Keratinocyte (primary cell): ENCODE results near the gene ANKRD60. TPM values are rescaled to one million over a fixed set of nuclear protein-coding genes. Genes with fewer than 3 reads are reported as not detected.

ENCODE experiments used
- DNase-seq: peaks from one replicate; pipeline ENCODE4 v3.0.0-alpha.2; 2011; ENCODE audit warnings: low read depth, missing footprints, low spot score
- FAIRE-seq: peaks from 2 replicates; lab custom pipeline; 2011; peaks lifted over from hg19 to GRCh38; lab: Jason Lieb, UNC
- H2AFZ ChIP-seq: 2 replicates; pipeline ENCODE4 v1.6.0; 2012; ENCODE audit warnings: low read length, control low read depth, inconsistent platforms; ENCODE audit not compliant: control insufficient read depth
- H3K27ac ChIP-seq: 2 replicates; pipeline ENCODE4 v1.5.1; 2011; ENCODE audit warnings: low read length; ENCODE audit not compliant: control insufficient read depth, insufficient read depth
- H3K27me3 ChIP-seq: 3 replicates; pipeline ENCODE4 v1.6.0; 2011; ENCODE audit warnings: low read length; ENCODE audit not compliant: control insufficient read depth, insufficient read depth; ENCODE audit errors: extremely low read depth
- H3K36me3 ChIP-seq, 2 experiments: 2 replicates in 1 of 2; 3 replicates in 1 of 2; pipeline ENCODE4 v1.5.1; 2011; ENCODE audit warnings: low read length in 2 of 2, mild to moderate bottlenecking in 1 of 2; ENCODE audit not compliant: control insufficient read depth in 2 of 2, insufficient read depth in 2 of 2; ENCODE audit errors: extremely low read depth in 1 of 2
- H3K4me1 ChIP-seq: 3 replicates; pipeline ENCODE4 v1.5.1; 2011; ENCODE audit warnings: low read length; ENCODE audit not compliant: control insufficient read depth, insufficient read depth; ENCODE audit errors: extremely low read depth
- H3K4me2 ChIP-seq: 3 replicates; pipeline ENCODE4 v1.6.0; 2011; ENCODE audit warnings: low read depth, low read length; ENCODE audit not compliant: control insufficient read depth, insufficient read depth; ENCODE audit errors: extremely low read depth
- H3K4me3 ChIP-seq, 3 experiments: fragments of 200-600 bp in 1 of 3; sonication (generic) in 1 of 3; 2 replicates in 2 of 3; 3 replicates in 1 of 3; pipeline ENCODE4 v1.5.1; 2011 to 2016; ENCODE audit warnings: low read length in 3 of 3, mild to moderate bottlenecking in 3 of 3, control low read depth in 2 of 3, inconsistent platforms in 1 of 3, low read depth in 1 of 3, mixed read lengths in 1 of 3, mixed run types in 1 of 3, moderate library complexity in 1 of 3; ENCODE audit not compliant: control insufficient read depth in 2 of 3, insufficient read depth in 2 of 3; ENCODE audit errors: extremely low read depth in 1 of 3
- H3K79me2 ChIP-seq: 2 replicates; pipeline ENCODE4 v1.6.0; 2012; ENCODE audit warnings: low read length; ENCODE audit not compliant: control insufficient read depth, insufficient read depth
- H3K9ac ChIP-seq: 3 replicates; pipeline ENCODE4 v1.6.0; 2011; ENCODE audit warnings: low read length; ENCODE audit not compliant: control insufficient read depth, insufficient read depth; ENCODE audit errors: extremely low read depth
- H3K9me1 ChIP-seq: 3 replicates; pipeline ENCODE4 v1.6.0; 2011; ENCODE audit warnings: low read length; ENCODE audit not compliant: control insufficient read depth, insufficient read depth; ENCODE audit errors: extremely low read depth
- H3K9me3 ChIP-seq: 2 replicates; pipeline ENCODE4 v1.5.1; 2012; ENCODE audit warnings: low read depth, low read length; ENCODE audit not compliant: control insufficient read depth
- H4K20me1 ChIP-seq: 3 replicates; pipeline ENCODE4 v1.6.0; 2011; ENCODE audit warnings: low read length; ENCODE audit not compliant: control insufficient read depth, insufficient read depth; ENCODE audit errors: extremely low read depth
- EZH2 ChIP-seq: IDR thresholded peaks from one replicate; pipeline ENCODE4 v1.6.1; 2012; ENCODE audit warnings: inconsistent platforms, mild to moderate bottlenecking, low read length, moderate library complexity
- dilution Hi-C: fragments of 300-500 bp; cut with MboI; formaldehyde crosslinking; loops from one replicate; pipeline ENCODE4 v1.7.0; 2020; ENCODE audit warnings: low sequenced_read_pairs; ENCODE audit not compliant: extremely low pct_ligation_motif_present
- polyA plus RNA-seq, 5 experiments: library from polyadenylated mRNA; depleted of rRNA in 3 of 5; stranded (reverse) in 3 of 5; stranded (forward) in 1 of 5; unstranded in 1 of 5; fragments of >200 nt; gene quantifications; 1 replicate in 1 of 5; 2 replicates in 3 of 5; 3 replicates in 1 of 5; pipeline versions ENCODE4 v1.2.1 to v1.2.3, GENCODE V29; 2011 to 2012; ENCODE audit warnings: missing spikeins in 2 of 5, low read depth in 1 of 5, low replicate concordance in 1 of 5
- TF ChIP-seq, protein P1 (sequence below), 3 experiments: IDR thresholded peaks in 1 of 3; conservative IDR thresholded peaks in 1 of 3; optimal IDR thresholded peaks in 1 of 3; 2 replicates in 2 of 3; 3 replicates in 1 of 3; pipeline versions ENCODE3 to v1.5.1; 2011; ENCODE audit warnings: low read length in 3 of 3, mild to moderate bottlenecking in 3 of 3, moderate library complexity in 2 of 3, control low read depth in 1 of 3, inconsistent platforms in 1 of 3; ENCODE audit not compliant: insufficient read depth in 2 of 3; ENCODE audit errors: extremely low read depth in 1 of 3

ANKRD60 gene
- polyA plus RNA-seq, 1 donor (not counting 4 experiments of a cell fraction or from before 2014, with no cell fraction given) = not detected

DNA sequence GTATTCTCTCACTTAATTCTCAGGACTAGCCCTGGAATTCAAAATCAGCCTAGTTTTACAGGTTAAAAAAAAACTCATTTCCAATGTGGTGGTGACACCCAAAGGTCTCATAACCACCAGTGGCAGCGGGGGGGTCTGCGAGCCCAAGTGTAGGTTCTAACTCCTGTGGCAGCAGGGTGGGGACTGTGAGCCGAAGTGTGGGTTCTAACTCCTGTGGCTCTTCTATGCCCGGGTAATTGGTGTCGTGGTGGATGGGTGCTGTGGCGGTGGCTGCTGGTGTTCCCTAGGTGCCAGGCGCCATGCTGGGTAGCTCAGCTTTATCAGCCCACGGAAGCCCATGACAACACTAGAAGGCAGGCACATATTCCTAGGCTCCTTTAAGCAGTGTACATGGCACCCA, 4.9 kb upstream of the ANKRD60 start:
- no peak for TF ChIP-seq EZH2
- TF ChIP-seq, protein P1, sequence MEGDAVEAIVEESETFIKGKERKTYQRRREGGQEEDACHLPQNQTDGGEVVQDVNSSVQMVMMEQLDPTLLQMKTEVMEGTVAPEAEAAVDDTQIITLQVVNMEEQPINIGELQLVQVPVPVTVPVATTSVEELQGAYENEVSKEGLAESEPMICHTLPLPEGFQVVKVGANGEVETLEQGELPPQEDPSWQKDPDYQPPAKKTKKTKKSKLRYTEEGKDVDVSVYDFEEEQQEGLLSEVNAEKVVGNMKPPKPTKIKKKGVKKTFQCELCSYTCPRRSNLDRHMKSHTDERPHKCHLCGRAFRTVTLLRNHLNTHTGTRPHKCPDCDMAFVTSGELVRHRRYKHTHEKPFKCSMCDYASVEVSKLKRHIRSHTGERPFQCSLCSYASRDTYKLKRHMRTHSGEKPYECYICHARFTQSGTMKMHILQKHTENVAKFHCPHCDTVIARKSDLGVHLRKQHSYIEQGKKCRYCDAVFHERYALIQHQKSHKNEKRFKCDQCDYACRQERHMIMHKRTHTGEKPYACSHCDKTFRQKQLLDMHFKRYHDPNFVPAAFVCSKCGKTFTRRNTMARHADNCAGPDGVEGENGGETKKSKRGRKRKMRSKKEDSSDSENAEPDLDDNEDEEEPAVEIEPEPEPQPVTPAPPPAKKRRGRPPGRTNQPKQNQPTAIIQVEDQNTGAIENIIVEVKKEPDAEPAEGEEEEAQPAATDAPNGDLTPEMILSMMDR (optimal IDR thresholded peaks at IDR 0.05 in 1 of 3, IDR thresholded peaks at IDR 0.05 in 1 of 3, conservative IDR thresholded peaks at IDR 0.05 in 1 of 3; ENCODE audit: extremely low read depth in 1 of 3, insufficient read depth in 2 of 3, low read length in 3 of 3) = no peak
- H3K27me3 ChIP-seq = peaks cover 12% of the 10 kb centered on the region
- dilution Hi-C loops = no loop called here
- no peaks in the 10 kb centered on the region for H3K9me1 ChIP-seq
- H2AFZ ChIP-seq = no peak overlapping the region
- H3K36me3 ChIP-seq = peaks cover 0 to 11% of the 10 kb centered on the region in 2 experiments
- H4K20me1 ChIP-seq = no peaks in the 10 kb centered on the region
- no peak overlapping the region for H3K4me3 ChIP-seq
- no peak overlapping the region for H3K27ac ChIP-seq
- no peaks in the 10 kb centered on the region for H3K9me3 ChIP-seq
- no peak overlapping the region for H3K9ac ChIP-seq
- FAIRE-seq (no peak), DNase-seq (no peak)
- H3K79me2 ChIP-seq = no peaks in the 10 kb centered on the region
- no peak overlapping the region for H3K4me2 ChIP-seq
- H3K4me1 ChIP-seq = peaks cover 5% of the 10 kb centered on the region

DNA sequence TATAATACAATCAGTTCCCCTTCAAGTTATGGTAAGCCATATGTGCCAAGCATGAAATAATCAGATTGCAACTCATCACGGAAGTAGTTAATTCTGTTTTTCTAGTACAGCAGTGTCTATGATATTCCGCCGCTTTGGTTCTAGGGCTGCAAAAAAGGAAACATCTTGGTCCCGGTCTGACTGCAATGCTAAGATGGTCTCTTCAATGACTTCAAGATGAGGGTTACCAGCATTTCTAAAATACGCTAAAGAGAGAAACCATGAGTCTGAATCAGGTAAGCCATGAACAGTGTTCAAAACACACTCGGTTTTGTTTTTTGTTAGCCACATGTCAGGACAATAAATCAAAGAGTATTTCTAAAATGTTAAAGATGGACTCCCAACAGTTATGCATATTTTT, 3.2 kb upstream of the ANKRD60 start:
- no peak overlapping the region for H3K9ac ChIP-seq
- dilution Hi-C loops = no loop called here
- peaks cover 0 to 11% of the 10 kb centered on the region in 2 experiments for H3K36me3 ChIP-seq
- no peak overlapping the region for H2AFZ ChIP-seq
- no peaks in the 10 kb centered on the region for H3K9me3 ChIP-seq
- no peak overlapping the region for H3K27ac ChIP-seq
- no peak overlapping the region for H3K4me2 ChIP-seq
- H3K27me3 ChIP-seq = peaks cover 29% of the 10 kb centered on the region
- no peak overlapping the region for H3K4me3 ChIP-seq
- no peaks in the 10 kb centered on the region for H3K79me2 ChIP-seq
- DNase-seq (no peak), FAIRE-seq (no peak)
- H3K4me1 ChIP-seq = peaks cover 2% of the 10 kb centered on the region
- H3K9me1 ChIP-seq = no peaks in the 10 kb centered on the region
- no peaks in the 10 kb centered on the region for H4K20me1 ChIP-seq
- TF ChIP-seq EZH2 = no peak
- TF ChIP-seq, protein P1 (optimal IDR thresholded peaks at IDR 0.05 in 1 of 3, IDR thresholded peaks at IDR 0.05 in 1 of 3, conservative IDR thresholded peaks at IDR 0.05 in 1 of 3; ENCODE audit: extremely low read depth in 1 of 3, insufficient read depth in 2 of 3, low read length in 3 of 3) = no peak
